Keratinocyte (primary cell): Measurements from ENCODE around the gene ARHGEF3. TPM values are rescaled to one million over a fixed set of nuclear protein-coding genes. Genes with fewer than 3 reads are reported as not detected.

Source experiments
- DNase-seq: peaks from one replicate; pipeline ENCODE4 v3.0.0-alpha.2; 2011; ENCODE audit warnings: low read depth, missing footprints, low spot score
- FAIRE-seq: peaks from 2 replicates; lab custom pipeline; 2011; peaks lifted over from hg19 to GRCh38; lab: Jason Lieb, UNC
- H2AFZ ChIP-seq: 2 replicates; pipeline ENCODE4 v1.6.0; 2012; ENCODE audit warnings: low read length, control low read depth, inconsistent platforms; ENCODE audit not compliant: control insufficient read depth
- H3K27ac ChIP-seq: 2 replicates; pipeline ENCODE4 v1.5.1; 2011; ENCODE audit warnings: low read length; ENCODE audit not compliant: control insufficient read depth, insufficient read depth
- H3K27me3 ChIP-seq: 3 replicates; pipeline ENCODE4 v1.6.0; 2011; ENCODE audit warnings: low read length; ENCODE audit not compliant: control insufficient read depth, insufficient read depth; ENCODE audit errors: extremely low read depth
- H3K36me3 ChIP-seq, 2 experiments: 2 replicates in 1 of 2; 3 replicates in 1 of 2; pipeline ENCODE4 v1.5.1; 2011; ENCODE audit warnings: low read length in 2 of 2, mild to moderate bottlenecking in 1 of 2; ENCODE audit not compliant: control insufficient read depth in 2 of 2, insufficient read depth in 2 of 2; ENCODE audit errors: extremely low read depth in 1 of 2
- H3K4me1 ChIP-seq: 3 replicates; pipeline ENCODE4 v1.5.1; 2011; ENCODE audit warnings: low read length; ENCODE audit not compliant: control insufficient read depth, insufficient read depth; ENCODE audit errors: extremely low read depth
- H3K4me2 ChIP-seq: 3 replicates; pipeline ENCODE4 v1.6.0; 2011; ENCODE audit warnings: low read depth, low read length; ENCODE audit not compliant: control insufficient read depth, insufficient read depth; ENCODE audit errors: extremely low read depth
- H3K4me3 ChIP-seq, 3 experiments: fragments of 200-600 bp in 1 of 3; sonication (generic) in 1 of 3; 2 replicates in 2 of 3; 3 replicates in 1 of 3; pipeline ENCODE4 v1.5.1; 2011 to 2016; ENCODE audit warnings: low read length in 3 of 3, mild to moderate bottlenecking in 3 of 3, control low read depth in 2 of 3, inconsistent platforms in 1 of 3, low read depth in 1 of 3, mixed read lengths in 1 of 3, mixed run types in 1 of 3, moderate library complexity in 1 of 3; ENCODE audit not compliant: control insufficient read depth in 2 of 3, insufficient read depth in 2 of 3; ENCODE audit errors: extremely low read depth in 1 of 3
- H3K79me2 ChIP-seq: 2 replicates; pipeline ENCODE4 v1.6.0; 2012; ENCODE audit warnings: low read length; ENCODE audit not compliant: control insufficient read depth, insufficient read depth
- H3K9ac ChIP-seq: 3 replicates; pipeline ENCODE4 v1.6.0; 2011; ENCODE audit warnings: low read length; ENCODE audit not compliant: control insufficient read depth, insufficient read depth; ENCODE audit errors: extremely low read depth
- H3K9me1 ChIP-seq: 3 replicates; pipeline ENCODE4 v1.6.0; 2011; ENCODE audit warnings: low read length; ENCODE audit not compliant: control insufficient read depth, insufficient read depth; ENCODE audit errors: extremely low read depth
- H3K9me3 ChIP-seq: 2 replicates; pipeline ENCODE4 v1.5.1; 2012; ENCODE audit warnings: low read depth, low read length; ENCODE audit not compliant: control insufficient read depth
- H4K20me1 ChIP-seq: 3 replicates; pipeline ENCODE4 v1.6.0; 2011; ENCODE audit warnings: low read length; ENCODE audit not compliant: control insufficient read depth, insufficient read depth; ENCODE audit errors: extremely low read depth
- CTCF ChIP-seq, 3 experiments: IDR thresholded peaks in 1 of 3; conservative IDR thresholded peaks in 1 of 3; optimal IDR thresholded peaks in 1 of 3; 2 replicates in 2 of 3; 3 replicates in 1 of 3; pipeline versions ENCODE3 to v1.5.1; 2011; ENCODE audit warnings: low read length in 3 of 3, mild to moderate bottlenecking in 3 of 3, moderate library complexity in 2 of 3, control low read depth in 1 of 3, inconsistent platforms in 1 of 3; ENCODE audit not compliant: insufficient read depth in 2 of 3; ENCODE audit errors: extremely low read depth in 1 of 3
- EZH2 ChIP-seq: IDR thresholded peaks from one replicate; pipeline ENCODE4 v1.6.1; 2012; ENCODE audit warnings: inconsistent platforms, mild to moderate bottlenecking, low read length, moderate library complexity
- dilution Hi-C: fragments of 300-500 bp; cut with MboI; formaldehyde crosslinking; loops from one replicate; pipeline ENCODE4 v1.7.0; 2020; ENCODE audit warnings: low sequenced_read_pairs; ENCODE audit not compliant: extremely low pct_ligation_motif_present
- polyA plus RNA-seq, 5 experiments: library from polyadenylated mRNA; depleted of rRNA in 3 of 5; stranded (reverse) in 3 of 5; stranded (forward) in 1 of 5; unstranded in 1 of 5; fragments of >200 nt; gene quantifications; 1 replicate in 1 of 5; 2 replicates in 3 of 5; 3 replicates in 1 of 5; pipeline versions ENCODE4 v1.2.1 to v1.2.3, GENCODE V29; 2011 to 2012; ENCODE audit warnings: missing spikeins in 2 of 5, low read depth in 1 of 5, low replicate concordance in 1 of 5

Gene ARHGEF3
- polyA plus RNA-seq, 1 donor (not counting 4 experiments of a cell fraction or from before 2014, with no cell fraction given), result 26.2 TPM

- TF ChIP-seq EZH2 (no peak), CTCF (optimal IDR thresholded peaks at IDR 0.05 in 1 of 3, IDR thresholded peaks at IDR 0.05 in 1 of 3, conservative IDR thresholded peaks at IDR 0.05 in 1 of 3; ENCODE audit: extremely low read depth in 1 of 3, insufficient read depth in 2 of 3, low read length in 3 of 3) (no peak)
- H3K4me2 ChIP-seq, result no peak overlapping the region
Observed at GRCh38 chr3:56764184-56764583, 37.6 kb downstream of the ARHGEF3 start.

GRCh38 chr3:56763233-56763632 is 38.5 kb downstream of the ARHGEF3 start:
- Histone ChIP-seq H3K9me3 (no peaks in the 10 kb centered on the region), H3K9ac (no peak overlapping the region), H3K4me1 (peaks cover 8% of the 10 kb centered on the region), H3K4me3 (no peak overlapping the region), H3K27ac (no peak overlapping the region), H3K9me1 (no peaks in the 10 kb centered on the region), H4K20me1 (no peaks in the 10 kb centered on the region), H3K4me2 (no peak overlapping the region), H3K36me3 (peaks cover 0 to 3% of the 10 kb centered on the region in 2 experiments), H3K27me3 (no peaks in the 10 kb centered on the region), H2AFZ (no peak overlapping the region), H3K79me2 (peaks cover 17% of the 10 kb centered on the region)
- dilution Hi-C loops, result no loop called here
- no peak for TF ChIP-seq CTCF (optimal IDR thresholded peaks at IDR 0.05 in 1 of 3, IDR thresholded peaks at IDR 0.05 in 1 of 3, conservative IDR thresholded peaks at IDR 0.05 in 1 of 3; ENCODE audit: extremely low read depth in 1 of 3, insufficient read depth in 2 of 3, low read length in 3 of 3)
- no peak for TF ChIP-seq EZH2
- no peak for DNase-seq
- FAIRE-seq, result no peak

More at GRCh38 chr3:56764184-56764583, 37.6 kb downstream of the ARHGEF3 start:
- no peak overlapping the region for H2AFZ ChIP-seq
- H3K79me2 ChIP-seq, result peaks cover 15% of the 10 kb centered on the region
- H4K20me1 ChIP-seq, result no peaks in the 10 kb centered on the region
- no peak overlapping the region for H3K9ac ChIP-seq
- DNase-seq, result no peak
- H3K9me1 ChIP-seq, result no peaks in the 10 kb centered on the region
- H3K9me3 ChIP-seq, result no peaks in the 10 kb centered on the region
- no peaks in the 10 kb centered on the region for H3K27me3 ChIP-seq
- no peak overlapping the region for H3K4me3 ChIP-seq
- dilution Hi-C loops, result no loop called here
- no peak overlapping the region for H3K27ac ChIP-seq
- H3K36me3 ChIP-seq, result peaks cover 0 to 6% of the 10 kb centered on the region in 2 experiments
- FAIRE-seq, result no peak
- H3K4me1 ChIP-seq, result no peaks in the 10 kb centered on the region
